ENCODE measurements around the gene SP5.

Gene SP5

GRCh38 chr2:170736628-170737027 is 21.5 kb downstream of the SP5 start:
- Histone ChIP-seq H2AFZ (ENCODE audit: low read length) (no peak overlapping the region), H3K9me3 (ENCODE audit: insufficient read depth, low read depth, low read length) (no peaks in the 10 kb centered on the region), H3K27me3 (ENCODE audit: insufficient read depth, low read length, poor library complexity, severe bottlenecking) (no peaks in the 10 kb centered on the region), H3K9ac (ENCODE audit: low read depth, low read length, poor library complexity, severe bottlenecking) (no peak overlapping the region), H3K36me3 (ENCODE audit: insufficient read depth, low read length) (no peaks in the 10 kb centered on the region), H3K9me2 (replicated peaks; ENCODE audit: low read depth, low read length) (no peaks in the 10 kb centered on the region), H3K4me2 (ENCODE audit: low read depth, low read length, poor library complexity, severe bottlenecking) (no peak overlapping the region), H3K4me3 (ENCODE audit: low read length, poor library complexity, severe bottlenecking) (no peak overlapping the region), H3K79me2 (ENCODE audit: insufficient read depth, low read length) (no peaks in the 10 kb centered on the region), H4K20me1 (ENCODE audit: insufficient read depth, low read length, poor library complexity, severe bottlenecking) (no peaks in the 10 kb centered on the region), H3K4me1 (ENCODE audit: insufficient read depth, low read length, poor library complexity, severe bottlenecking) (no peaks in the 10 kb centered on the region), H3F3A (ENCODE audit: low read depth) (no peaks in the 10 kb centered on the region)
- TF ChIP-seq EZH2phosphoT487 (IDR thresholded peaks at IDR 0.05; ENCODE audit: borderline replicate concordance) = no peak
- TF ChIP-seq CTCF (conservative IDR thresholded peaks at IDR 0.05; ENCODE audit: low read length) = peak; percentile 48

- Histone ChIP-seq H3K4me3 (ENCODE audit: low read length, poor library complexity, severe bottlenecking) (no peak overlapping the region), H2AFZ (ENCODE audit: low read length) (no peak overlapping the region), H3K4me1 (ENCODE audit: insufficient read depth, low read length, poor library complexity, severe bottlenecking) (no peaks in the 10 kb centered on the region), H3F3A (ENCODE audit: low read depth) (no peaks in the 10 kb centered on the region), H3K27me3 (ENCODE audit: insufficient read depth, low read length, poor library complexity, severe bottlenecking) (no peaks in the 10 kb centered on the region), H3K9ac (ENCODE audit: low read depth, low read length, poor library complexity, severe bottlenecking) (no peak overlapping the region), H4K20me1 (ENCODE audit: insufficient read depth, low read length, poor library complexity, severe bottlenecking) (no peaks in the 10 kb centered on the region), H3K36me3 (ENCODE audit: insufficient read depth, low read length) (no peaks in the 10 kb centered on the region), H3K4me2 (ENCODE audit: low read depth, low read length, poor library complexity, severe bottlenecking) (no peak overlapping the region), H3K79me2 (ENCODE audit: insufficient read depth, low read length) (no peaks in the 10 kb centered on the region), H3K9me2 (replicated peaks; ENCODE audit: low read depth, low read length) (no peaks in the 10 kb centered on the region), H3K9me3 (ENCODE audit: insufficient read depth, low read depth, low read length) (no peaks in the 10 kb centered on the region)
- TF ChIP-seq CTCF (conservative IDR thresholded peaks at IDR 0.05; ENCODE audit: low read length) = no peak
- no peak for TF ChIP-seq EZH2phosphoT487 (IDR thresholded peaks at IDR 0.05; ENCODE audit: borderline replicate concordance)
Measured at GRCh38 chr2:170737406-170737805, 22.3 kb downstream of the SP5 start.

GRCh38 chr2:170737821-170738220 is 22.7 kb downstream of the SP5 start:
- H3K4me1 ChIP-seq (ENCODE audit: insufficient read depth, low read length, poor library complexity, severe bottlenecking) = no peaks in the 10 kb centered on the region
- H3K9me3 ChIP-seq (ENCODE audit: insufficient read depth, low read depth, low read length) = no peaks in the 10 kb centered on the region
- H3K36me3 ChIP-seq (ENCODE audit: insufficient read depth, low read length) = no peaks in the 10 kb centered on the region
- no peak overlapping the region for H2AFZ ChIP-seq (ENCODE audit: low read length)
- no peak overlapping the region for H3K4me3 ChIP-seq (ENCODE audit: low read length, poor library complexity, severe bottlenecking)
- no peaks in the 10 kb centered on the region for H3K27me3 ChIP-seq (ENCODE audit: insufficient read depth, low read length, poor library complexity, severe bottlenecking)
- H3K9me2 ChIP-seq (replicated peaks; ENCODE audit: low read depth, low read length) = no peaks in the 10 kb centered on the region
- H3K9ac ChIP-seq (ENCODE audit: low read depth, low read length, poor library complexity, severe bottlenecking) = no peak overlapping the region
- H4K20me1 ChIP-seq (ENCODE audit: insufficient read depth, low read length, poor library complexity, severe bottlenecking) = no peaks in the 10 kb centered on the region
- no peak for TF ChIP-seq EZH2phosphoT487 (IDR thresholded peaks at IDR 0.05; ENCODE audit: borderline replicate concordance)
- TF ChIP-seq CTCF (conservative IDR thresholded peaks at IDR 0.05; ENCODE audit: low read length) = no peak
- no peak overlapping the region for H3K4me2 ChIP-seq (ENCODE audit: low read depth, low read length, poor library complexity, severe bottlenecking)
- H3F3A ChIP-seq (ENCODE audit: low read depth) = no peaks in the 10 kb centered on the region
- no peaks in the 10 kb centered on the region for H3K79me2 ChIP-seq (ENCODE audit: insufficient read depth, low read length)

All from Loucy (cell line).